Measurements from ENCODE around the gene RANBP17.

Gene RANBP17

DNA sequence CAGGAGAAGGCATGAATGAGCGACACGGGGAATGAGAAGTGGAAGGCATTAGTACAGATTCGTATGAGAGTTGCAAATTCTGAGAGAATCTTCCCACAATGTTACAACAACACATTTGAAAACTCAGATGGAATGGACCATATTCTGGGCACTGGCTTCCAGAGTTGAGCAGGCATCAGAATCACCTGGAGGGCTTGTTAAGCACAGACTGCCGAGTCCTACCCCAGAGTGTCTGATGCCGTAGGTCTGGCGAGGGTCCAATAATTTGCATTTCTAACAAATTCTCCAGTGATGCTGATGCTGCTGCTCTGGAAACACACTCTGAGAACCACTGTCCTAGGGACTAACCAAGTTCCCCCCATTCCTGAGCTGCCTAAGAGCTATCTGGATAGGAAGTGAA is 444.3 kb downstream of the RANBP17 start:
- Histone ChIP-seq H3K9me3 (ENCODE audit: control insufficient read depth, insufficient read depth, low read length) (no peaks in the 10 kb centered on the region), H3K4me1 (ENCODE audit: control insufficient read depth, insufficient read depth, low read length) (peaks cover 5% of the 10 kb centered on the region), H3K27me3 (ENCODE audit: control insufficient read depth, insufficient read depth, low read length) (peaks cover 75% of the 10 kb centered on the region), H3K36me3 (ENCODE audit: control insufficient read depth, insufficient read depth, low read length) (no peaks in the 10 kb centered on the region), H3K4me3 (ENCODE audit: low read length) (no peak overlapping the region), H3K27ac (ENCODE audit: low read length) (no peak overlapping the region)
- no CpG with 5 or more reads among the region's 6 CpGs for WGBS (ENCODE audit: insufficient coverage, insufficient read length)
- no peak for DNase-seq (ENCODE audit: low read depth, low spot score)

DNA sequence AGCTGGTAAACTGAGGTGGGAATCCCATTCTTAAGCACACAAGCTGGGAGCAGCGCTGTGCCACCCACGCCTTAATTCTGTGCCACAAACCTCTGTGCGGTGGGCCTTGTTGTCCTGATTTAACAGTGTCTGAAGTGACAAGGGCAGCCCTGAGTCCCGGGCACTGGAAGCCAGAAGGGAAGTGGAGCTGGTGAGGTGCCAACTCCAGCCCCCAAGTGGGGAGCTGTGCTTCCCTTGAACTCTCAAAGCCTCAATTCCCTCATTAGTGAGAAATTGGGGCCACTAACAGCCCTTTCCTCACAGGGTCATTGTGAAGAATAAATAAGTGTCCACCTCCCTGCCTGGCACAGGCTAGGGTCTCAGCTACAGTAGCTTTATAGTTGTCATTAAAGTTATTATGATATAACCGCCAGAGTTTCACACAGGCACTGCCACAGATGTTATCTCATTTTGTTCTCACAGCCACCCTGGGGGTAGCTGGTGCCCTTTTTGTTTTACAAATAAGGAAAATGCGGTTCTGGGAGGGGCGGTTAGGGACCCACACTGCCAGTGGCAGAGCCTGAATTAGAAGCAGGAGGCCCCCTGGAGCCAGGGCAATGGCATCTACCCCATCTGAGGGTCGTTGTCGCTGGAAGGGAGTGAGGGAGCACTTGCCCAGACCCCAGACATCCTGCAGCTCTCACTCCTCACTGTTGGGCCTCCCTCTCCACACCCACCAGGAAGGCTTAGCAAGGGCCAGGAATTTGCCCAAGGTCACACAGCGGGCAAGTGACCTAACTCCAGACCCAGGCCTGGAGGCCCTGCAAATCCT is 445.2 kb downstream of the RANBP17 start:
- H3K4me3 ChIP-seq (ENCODE audit: low read length) = no peak overlapping the region
- no peaks in the 10 kb centered on the region for H3K9me3 ChIP-seq (ENCODE audit: control insufficient read depth, insufficient read depth, low read length)
- no peak overlapping the region for H3K27ac ChIP-seq (ENCODE audit: low read length)
- H3K36me3 ChIP-seq (ENCODE audit: control insufficient read depth, insufficient read depth, low read length) = no peaks in the 10 kb centered on the region
- H3K4me1 ChIP-seq (ENCODE audit: control insufficient read depth, insufficient read depth, low read length) = peaks cover 5% of the 10 kb centered on the region
- WGBS (ENCODE audit: insufficient coverage, insufficient read length) = no CpG with 5 or more reads among the region's 10 CpGs
- no peak for DNase-seq (ENCODE audit: low read depth, low spot score)
- H3K27me3 ChIP-seq (ENCODE audit: control insufficient read depth, insufficient read depth, low read length) = peaks cover 81% of the 10 kb centered on the region

DNA sequence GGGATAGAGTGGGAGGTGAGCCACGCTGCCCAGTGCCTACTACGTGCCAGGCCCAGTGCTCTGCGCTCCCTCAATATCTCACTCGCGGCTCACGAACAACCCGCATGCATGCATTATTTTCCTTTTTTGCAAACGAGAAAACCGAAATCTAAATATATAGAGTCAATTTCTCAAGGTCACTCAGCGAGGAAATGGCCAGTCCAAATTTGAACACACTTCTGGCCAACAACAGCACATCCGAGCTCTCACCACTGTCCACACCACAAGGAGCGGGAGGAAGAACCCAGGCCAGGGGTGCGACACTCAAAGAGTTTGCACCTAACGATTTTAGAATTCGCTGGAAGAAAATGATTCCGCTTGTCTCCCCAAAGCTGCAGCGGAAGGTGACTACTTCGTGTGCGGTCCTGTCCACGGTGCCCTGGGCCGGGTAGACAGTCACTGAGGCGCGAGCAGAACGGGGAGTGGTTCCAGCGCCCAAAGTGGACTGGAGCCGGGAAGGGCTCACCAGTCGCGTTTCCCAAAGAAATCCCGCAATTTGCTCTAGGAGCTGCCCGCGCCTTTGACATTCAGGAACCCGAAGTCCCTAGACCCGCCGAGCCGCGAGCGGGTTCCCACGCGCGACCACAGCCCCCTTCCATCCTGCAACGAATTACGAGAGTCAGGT is 446.1 kb downstream of the RANBP17 start:
- no peak for DNase-seq (ENCODE audit: low read depth, low spot score)
- Histone ChIP-seq H3K27ac (ENCODE audit: low read length) (no peak overlapping the region), H3K4me1 (ENCODE audit: control insufficient read depth, insufficient read depth, low read length) (peaks cover 8% of the 10 kb centered on the region), H3K4me3 (ENCODE audit: low read length) (no peak overlapping the region; the same call in 1 of the 2 replicates), H3K27me3 (ENCODE audit: control insufficient read depth, insufficient read depth, low read length) (peaks cover 89% of the 10 kb centered on the region), H3K9me3 (ENCODE audit: control insufficient read depth, insufficient read depth, low read length) (no peaks in the 10 kb centered on the region), H3K36me3 (ENCODE audit: control insufficient read depth, insufficient read depth, low read length) (no peaks in the 10 kb centered on the region)
- WGBS (ENCODE audit: insufficient coverage, insufficient read length) = no CpG with 5 or more reads among the region's 42 CpGs

DNA sequence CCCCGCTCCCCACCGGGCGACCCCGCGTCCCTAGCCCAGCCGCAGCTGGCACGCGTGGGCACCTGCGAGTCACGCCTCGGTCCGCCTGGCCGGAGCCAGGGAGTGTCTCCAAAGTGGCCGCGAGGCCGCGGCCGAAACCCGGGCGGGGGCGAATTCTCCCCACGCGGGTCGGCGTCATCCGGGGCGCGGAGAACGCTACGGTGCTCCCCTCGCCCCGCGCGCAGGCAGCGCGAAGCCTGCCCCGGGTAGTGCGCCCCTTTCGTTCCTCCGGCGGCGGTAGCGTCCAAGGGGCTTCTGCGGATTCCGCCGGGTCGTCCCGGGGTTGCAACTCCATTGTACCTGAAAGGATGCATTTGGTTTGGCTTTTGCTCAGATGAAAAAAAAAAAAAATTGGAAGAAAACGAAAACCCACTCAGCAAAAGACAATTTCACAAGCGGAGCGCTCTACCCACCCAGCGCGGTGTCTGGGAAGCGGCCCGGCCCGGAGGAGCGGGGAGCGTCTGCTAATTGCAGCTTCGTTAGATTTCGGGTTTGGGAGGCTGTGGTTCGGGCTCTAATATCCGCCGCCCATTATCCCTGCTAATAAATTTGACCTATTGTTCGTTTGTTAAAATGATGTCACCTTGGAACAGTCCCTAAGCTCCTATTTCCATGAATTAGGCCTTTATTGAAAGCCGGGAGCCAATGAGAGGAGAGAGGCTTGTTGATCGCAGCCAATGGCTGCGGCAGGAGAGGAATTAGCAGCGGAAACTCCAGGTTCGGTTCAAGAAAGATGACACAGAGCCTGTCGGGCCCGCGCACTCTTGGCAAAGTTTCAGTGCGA is 446.8 kb downstream of the RANBP17 start, which contains the start of gene TLX3:
TSS of gene TLX3 (plus strand) at position 796 of the 823 bp plus-strand sequence. CDS start 118 bp downstream, outside the sequence.
- Histone ChIP-seq H3K9me3 (ENCODE audit: control insufficient read depth, insufficient read depth, low read length) (no peaks in the 10 kb centered on the region), H3K27ac (ENCODE audit: low read length) (no peak within 1 kb of the TSS), H3K4me1 (ENCODE audit: control insufficient read depth, insufficient read depth, low read length) (peaks cover 8% of the 10 kb centered on the region), H3K27me3 (ENCODE audit: control insufficient read depth, insufficient read depth, low read length) (peaks cover 93% of the 10 kb centered on the region), H3K36me3 (ENCODE audit: control insufficient read depth, insufficient read depth, low read length) (no peaks in the 10 kb centered on the region), H3K4me3 (ENCODE audit: low read length) (peak within 1 kb of the TSS; percentile 15; the same call in 1 of the 2 replicates)
- DNase-seq (ENCODE audit: low read depth, low spot score) = peak; percentile 74
- no CpG with 5 or more reads among the region's 73 CpGs for WGBS (ENCODE audit: insufficient coverage, insufficient read length)

DNA sequence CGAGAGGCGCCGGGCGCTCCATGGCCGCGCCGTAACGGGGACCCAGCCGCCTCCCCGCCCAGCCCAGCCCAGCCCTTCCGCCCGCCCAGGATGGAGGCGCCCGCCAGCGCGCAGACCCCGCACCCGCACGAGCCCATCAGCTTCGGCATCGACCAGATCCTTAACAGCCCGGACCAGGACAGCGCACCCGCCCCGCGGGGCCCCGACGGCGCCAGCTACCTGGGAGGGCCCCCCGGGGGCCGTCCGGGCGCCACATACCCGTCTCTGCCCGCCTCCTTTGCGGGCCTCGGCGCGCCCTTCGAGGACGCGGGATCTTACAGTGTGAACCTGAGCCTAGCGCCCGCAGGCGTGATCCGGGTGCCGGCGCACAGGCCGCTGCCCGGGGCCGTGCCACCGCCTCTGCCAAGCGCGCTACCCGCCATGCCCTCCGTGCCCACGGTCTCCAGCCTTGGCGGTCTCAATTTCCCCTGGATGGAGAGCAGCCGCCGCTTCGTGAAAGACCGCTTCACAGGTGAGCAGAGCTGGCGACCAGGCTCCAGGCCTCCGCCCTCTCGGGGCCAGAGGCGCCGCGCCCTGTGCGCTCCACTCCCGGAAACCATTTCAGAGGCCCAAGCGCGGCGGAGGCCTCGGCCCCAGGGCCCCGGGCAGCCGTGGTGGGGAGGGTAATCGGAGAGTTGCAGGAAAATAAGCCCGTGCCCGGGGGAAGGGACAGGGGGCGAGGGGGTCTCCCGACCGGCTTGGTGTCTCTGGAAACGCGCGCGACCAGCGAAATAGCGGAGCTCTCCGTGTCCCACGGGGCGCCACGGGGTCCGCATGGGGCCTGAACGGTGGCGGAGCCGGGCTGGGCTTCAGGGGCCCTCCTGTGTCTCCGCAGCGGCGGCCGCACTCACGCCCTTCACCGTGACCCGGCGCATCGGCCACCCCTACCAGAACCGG is 447.7 kb downstream of the RANBP17 start:
- Histone ChIP-seq H3K9me3 (ENCODE audit: control insufficient read depth, insufficient read depth, low read length) (no peaks in the 10 kb centered on the region), H3K4me3 (ENCODE audit: low read length) (peak overlapping the region; percentile 15; the same call in 1 of the 2 replicates), H3K27me3 (ENCODE audit: control insufficient read depth, insufficient read depth, low read length) (peaks cover 95% of the 10 kb centered on the region), H3K4me1 (ENCODE audit: control insufficient read depth, insufficient read depth, low read length) (peaks cover 8% of the 10 kb centered on the region), H3K27ac (ENCODE audit: low read length) (no peak overlapping the region), H3K36me3 (ENCODE audit: control insufficient read depth, insufficient read depth, low read length) (no peaks in the 10 kb centered on the region)
- WGBS (ENCODE audit: insufficient coverage, insufficient read length) = no CpG with 5 or more reads among the region's 106 CpGs
- no peak for DNase-seq (ENCODE audit: low read depth, low spot score)

DNA sequence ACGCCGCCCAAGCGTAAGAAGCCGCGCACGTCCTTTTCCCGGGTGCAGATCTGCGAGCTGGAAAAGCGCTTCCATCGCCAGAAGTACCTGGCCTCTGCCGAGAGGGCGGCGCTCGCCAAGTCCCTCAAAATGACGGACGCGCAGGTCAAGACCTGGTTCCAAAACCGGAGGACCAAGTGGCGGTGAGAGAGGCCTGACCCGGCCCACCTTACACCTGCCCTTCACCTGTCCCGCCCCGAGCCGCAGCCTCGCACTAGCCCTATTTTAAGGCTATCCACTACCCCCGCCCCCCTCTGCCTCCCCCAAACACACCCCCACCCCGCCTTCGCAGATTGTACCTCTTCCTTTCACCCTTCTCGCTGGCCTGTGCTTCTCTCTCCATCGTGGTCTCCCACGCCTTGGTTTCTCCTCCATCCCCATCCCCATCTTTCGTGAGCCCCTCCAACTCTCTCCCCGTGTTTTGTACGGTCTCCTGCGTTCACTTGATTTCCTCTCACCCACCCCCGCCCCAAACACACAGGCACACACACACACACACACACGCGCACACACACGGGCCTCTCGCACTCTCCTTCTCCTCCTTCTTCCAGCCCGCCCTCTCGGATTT is 448.5 kb downstream of the RANBP17 start:
- WGBS (ENCODE audit: insufficient coverage, insufficient read length) = no CpG with 5 or more reads among the region's 41 CpGs
- DNase-seq (ENCODE audit: low read depth, low spot score) = no peak
- H3K4me1 ChIP-seq (ENCODE audit: control insufficient read depth, insufficient read depth, low read length) = peaks cover 10% of the 10 kb centered on the region
- no peaks in the 10 kb centered on the region for H3K9me3 ChIP-seq (ENCODE audit: control insufficient read depth, insufficient read depth, low read length)
- H3K4me3 ChIP-seq (ENCODE audit: low read length) = no peak overlapping the region; the same call in 1 of the 2 replicates
- peaks cover 95% of the 10 kb centered on the region for H3K27me3 ChIP-seq (ENCODE audit: control insufficient read depth, insufficient read depth, low read length)
- H3K27ac ChIP-seq (ENCODE audit: low read length) = no peak overlapping the region
- H3K36me3 ChIP-seq (ENCODE audit: control insufficient read depth, insufficient read depth, low read length) = no peaks in the 10 kb centered on the region

DNA sequence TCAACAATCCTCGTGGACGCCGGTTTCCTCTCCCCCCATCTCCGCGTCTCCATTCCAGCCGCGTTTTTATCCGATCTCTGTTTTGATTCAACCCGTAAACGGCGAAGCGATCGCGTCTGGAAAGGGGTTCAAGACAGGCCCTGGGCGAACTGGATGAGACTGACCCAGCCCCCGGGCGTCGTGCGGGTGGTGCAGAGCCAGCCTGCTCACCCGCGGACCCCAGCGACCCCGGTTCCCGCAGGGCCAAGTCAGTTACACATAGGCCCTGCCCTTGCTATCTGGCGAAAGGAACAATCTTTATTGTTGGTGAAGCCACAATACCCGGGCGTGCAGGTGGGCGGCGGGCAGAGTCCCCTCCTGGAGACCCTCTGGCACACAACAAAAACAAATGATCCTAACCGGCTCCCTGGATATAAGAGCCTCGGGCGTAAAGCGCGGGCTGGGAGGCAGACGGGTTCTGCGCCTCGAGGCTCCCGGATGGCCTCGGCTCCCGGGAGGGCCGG is 449.1 kb downstream of the RANBP17 start:
- Histone ChIP-seq H3K4me3 (ENCODE audit: low read length) (no peak overlapping the region), H3K4me1 (ENCODE audit: control insufficient read depth, insufficient read depth, low read length) (peaks cover 10% of the 10 kb centered on the region), H3K27me3 (ENCODE audit: control insufficient read depth, insufficient read depth, low read length) (peaks cover 95% of the 10 kb centered on the region), H3K9me3 (ENCODE audit: control insufficient read depth, insufficient read depth, low read length) (no peaks in the 10 kb centered on the region), H3K36me3 (ENCODE audit: control insufficient read depth, insufficient read depth, low read length) (no peaks in the 10 kb centered on the region), H3K27ac (ENCODE audit: low read length) (no peak overlapping the region)
- no CpG with 5 or more reads among the region's 41 CpGs for WGBS (ENCODE audit: insufficient coverage, insufficient read length)
- no peak for DNase-seq (ENCODE audit: low read depth, low spot score)

DNA sequence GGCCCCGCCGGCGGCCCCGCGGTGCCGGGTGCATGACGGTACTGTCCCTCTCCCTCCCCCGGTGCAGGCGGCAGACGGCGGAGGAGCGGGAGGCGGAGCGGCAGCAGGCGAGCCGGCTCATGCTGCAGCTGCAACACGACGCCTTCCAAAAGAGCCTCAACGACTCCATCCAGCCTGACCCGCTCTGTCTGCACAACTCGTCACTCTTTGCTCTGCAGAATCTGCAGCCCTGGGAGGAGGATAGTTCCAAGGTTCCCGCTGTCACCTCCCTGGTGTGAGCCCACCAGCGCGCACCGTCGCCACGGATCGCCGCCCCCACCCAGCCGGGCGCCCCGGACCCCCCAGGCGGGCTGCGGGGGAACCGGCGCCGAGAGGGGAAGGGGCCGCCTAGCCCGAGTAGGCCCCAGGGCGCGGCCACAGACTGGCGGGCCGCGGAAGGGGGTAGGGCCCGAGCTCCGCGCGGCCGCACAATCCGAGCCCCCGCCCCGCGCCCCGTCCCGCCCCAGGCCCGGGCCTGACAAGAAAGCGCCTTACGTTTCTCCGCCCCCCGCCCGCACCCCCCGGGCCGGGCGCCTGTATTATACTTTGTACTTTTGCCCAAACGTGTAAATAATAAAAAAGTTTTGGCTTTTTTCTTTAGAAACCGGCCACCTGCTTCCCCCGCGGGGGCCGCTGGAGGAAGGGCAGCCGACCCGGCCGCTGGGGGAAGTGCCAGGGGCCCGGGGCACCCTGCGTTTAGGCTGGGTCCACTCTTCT is 449.7 kb downstream of the RANBP17 start:
- no peaks in the 10 kb centered on the region for H3K36me3 ChIP-seq (ENCODE audit: control insufficient read depth, insufficient read depth, low read length)
- H3K9me3 ChIP-seq (ENCODE audit: control insufficient read depth, insufficient read depth, low read length) = no peaks in the 10 kb centered on the region
- no peak for DNase-seq (ENCODE audit: low read depth, low spot score)
- peaks cover 95% of the 10 kb centered on the region for H3K27me3 ChIP-seq (ENCODE audit: control insufficient read depth, insufficient read depth, low read length)
- H3K27ac ChIP-seq (ENCODE audit: low read length) = no peak overlapping the region
- WGBS (ENCODE audit: insufficient coverage, insufficient read length) = no CpG with 5 or more reads among the region's 74 CpGs
- peaks cover 10% of the 10 kb centered on the region for H3K4me1 ChIP-seq (ENCODE audit: control insufficient read depth, insufficient read depth, low read length)
- no peak overlapping the region; the same call in 1 of the 2 replicates for H3K4me3 ChIP-seq (ENCODE audit: low read length)
